ENCODE data around the gene THSD4. TPM values are rescaled to one million over a fixed set of nuclear protein-coding genes. Genes with fewer than 3 reads are reported as not detected.

THSD4 gene
- total RNA-seq, 2 donors from 2014 or later: 71.2 to 150 TPM

GRCh38 chr15:71461748-71462147 is 346.5 kb downstream of the THSD4 start:
- H3K27me3 ChIP-seq (replicated peaks; ENCODE audit: insufficient read depth): no peaks in the 10 kb centered on the region
- H3K36me3 ChIP-seq: no peaks in the 10 kb centered on the region
- H3K27ac ChIP-seq: no peak overlapping the region
- DNase-seq (ENCODE audit: low spot score) (no peak), ATAC-seq (ENCODE audit: insufficient number of reproducible peaks, low FRiP score, low read depth) (no peak)
- TF ChIP-seq CTCF (IDR thresholded peaks at IDR 0.05): no peak
- peaks cover 0 to 18% of the 10 kb centered on the region in 2 donors for H3K4me1 ChIP-seq (ENCODE audit: control insufficient read depth in 1 of 2, low read depth in 2 of 2)
- H3K9me3 ChIP-seq: no peaks in the 10 kb centered on the region
- H3K4me3 ChIP-seq: no peak overlapping the region

- DNase-seq (ENCODE audit: low spot score) (no peak), ATAC-seq (ENCODE audit: insufficient number of reproducible peaks, low FRiP score, low read depth) (no peak)
- Histone ChIP-seq H3K9me3 (no peaks in the 10 kb centered on the region), H3K27ac (no peak overlapping the region), H3K27me3 (replicated peaks; ENCODE audit: insufficient read depth) (no peaks in the 10 kb centered on the region), H3K4me3 (no peak overlapping the region), H3K4me1 (ENCODE audit: control insufficient read depth in 1 of 2, low read depth in 2 of 2) (peaks cover 0 to 18% of the 10 kb centered on the region in 2 donors), H3K36me3 (no peaks in the 10 kb centered on the region)
- TF ChIP-seq CTCF (IDR thresholded peaks at IDR 0.05): no peak
These were observed 347.4 kb downstream of the THSD4 start for GRCh38 chr15:71462638-71463037.

- Histone ChIP-seq H3K4me1 (ENCODE audit: control insufficient read depth in 1 of 2, low read depth in 2 of 2) (peaks cover 0 to 14% of the 10 kb centered on the region in 2 donors), H3K4me3 (no peak overlapping the region), H3K27me3 (replicated peaks; ENCODE audit: insufficient read depth) (no peaks in the 10 kb centered on the region), H3K27ac (no peak overlapping the region), H3K9me3 (no peaks in the 10 kb centered on the region), H3K36me3 (no peaks in the 10 kb centered on the region)
- TF ChIP-seq CTCF (IDR thresholded peaks at IDR 0.05): no peak
- ATAC-seq (ENCODE audit: insufficient number of reproducible peaks, low FRiP score, low read depth): no peak
- DNase-seq (ENCODE audit: low spot score): no peak
These were observed 347.9 kb downstream of the THSD4 start for GRCh38 chr15:71463156-71463665.

- DNase-seq (ENCODE audit: low spot score) (no peak), ATAC-seq (ENCODE audit: insufficient number of reproducible peaks, low FRiP score, low read depth) (no peak)
- Histone ChIP-seq H3K36me3 (no peaks in the 10 kb centered on the region), H3K9me3 (no peaks in the 10 kb centered on the region), H3K27ac (no peak overlapping the region), H3K4me3 (no peak overlapping the region), H3K4me1 (ENCODE audit: control insufficient read depth in 1 of 2, low read depth in 2 of 2) (peaks cover 0 to 10% of the 10 kb centered on the region in 2 donors), H3K27me3 (replicated peaks; ENCODE audit: insufficient read depth) (no peaks in the 10 kb centered on the region)
- TF ChIP-seq CTCF (IDR thresholded peaks at IDR 0.05): no peak
These were observed 350.1 kb downstream of the THSD4 start for GRCh38 chr15:71465131-71465955.

- H3K27me3 ChIP-seq (replicated peaks; ENCODE audit: insufficient read depth): no peaks in the 10 kb centered on the region
These were observed 353.4 kb downstream of the THSD4 start for GRCh38 chr15:71468715-71469114.

More at GRCh38 chr15:71468715-71469114, 353.4 kb downstream of the THSD4 start:
- no peak overlapping the region for H3K4me3 ChIP-seq
- H3K9me3 ChIP-seq: no peaks in the 10 kb centered on the region
- ATAC-seq (ENCODE audit: insufficient number of reproducible peaks, low FRiP score, low read depth) (no peak), DNase-seq (ENCODE audit: low spot score) (no peak)
- H3K27ac ChIP-seq: no peak overlapping the region
- no peaks in the 10 kb centered on the region for H3K36me3 ChIP-seq
- peaks cover 0 to 7% of the 10 kb centered on the region in 2 donors for H3K4me1 ChIP-seq (ENCODE audit: control insufficient read depth in 1 of 2, low read depth in 2 of 2)
- no peak for TF ChIP-seq CTCF (IDR thresholded peaks at IDR 0.05)

All from thoracic aorta (tissue), 2 donors.